ENCODE data around the gene FAM114A2.
"Not testable (repeated sequence)": the region's sequence is repeated elsewhere in the genome, so short reads cannot be mapped to it uniquely, and the experiment has no call there.

The FAM114A2 gene

GRCh38 chr5:154034944-154035343, 3.8 kb downstream of the FAM114A2 start:
- no peak for DNase-seq (ENCODE audit: low spot score)

GRCh38 chr5:154031937-154032489, 6.7 kb downstream of the FAM114A2 start:
- no peak for DNase-seq (ENCODE audit: low spot score)
- no peak for TF ChIP-seq CTCF (IDR thresholded peaks at IDR 0.05; ENCODE audit: extremely low read depth, missing control alignments)

More at GRCh38 chr5:154034944-154035343, 3.8 kb downstream of the FAM114A2 start:
- TF ChIP-seq CTCF (IDR thresholded peaks at IDR 0.05; ENCODE audit: extremely low read depth, missing control alignments), result no peak

- TF ChIP-seq CTCF (IDR thresholded peaks at IDR 0.05; ENCODE audit: extremely low read depth, missing control alignments), result no peak
Observed at GRCh38 chr5:154025951-154026350, 12.8 kb downstream of the FAM114A2 start.

GRCh38 chr5:154018919-154019318, 19.8 kb downstream of the FAM114A2 start:
- not testable (repeated sequence) for DNase-seq (ENCODE audit: low spot score)

More at GRCh38 chr5:154025951-154026350, 12.8 kb downstream of the FAM114A2 start:
- no peak for DNase-seq (ENCODE audit: low spot score)

- no peak for TF ChIP-seq CTCF (IDR thresholded peaks at IDR 0.05; ENCODE audit: extremely low read depth, missing control alignments)
- DNase-seq (ENCODE audit: low spot score), result no peak
Observed at GRCh38 chr5:154015071-154015693, 23.5 kb downstream of the FAM114A2 start.

GRCh38 chr5:154010660-154011059, 28.1 kb downstream of the FAM114A2 start:
- TF ChIP-seq CTCF (IDR thresholded peaks at IDR 0.05; ENCODE audit: extremely low read depth, missing control alignments), result no peak
- no peak for DNase-seq (ENCODE audit: low spot score)

GRCh38 chr5:154005648-154006047, 33.1 kb downstream of the FAM114A2 start:
- DNase-seq (ENCODE audit: low spot score), result no peak
- no peak for TF ChIP-seq CTCF (IDR thresholded peaks at IDR 0.05; ENCODE audit: extremely low read depth, missing control alignments)

- DNase-seq (ENCODE audit: low spot score), result no peak
- TF ChIP-seq CTCF (IDR thresholded peaks at IDR 0.05; ENCODE audit: extremely low read depth, missing control alignments), result no peak
Observed at GRCh38 chr5:154002511-154003020, 36.1 kb downstream of the FAM114A2 start.
